ENCODE results near the gene TRIM29. TPM values are rescaled to one million over a fixed set of nuclear protein-coding genes. Genes with fewer than 3 reads are reported as not detected.
"Not testable (repeated sequence)": the region's sequence is repeated elsewhere in the genome, so short reads cannot be mapped to it uniquely, and the experiment has no call there.

The TRIM29 gene
- total and polyA plus RNA-seq, 7 donors: 0.33 to 8.5 (median 6.0) TPM

DNA sequence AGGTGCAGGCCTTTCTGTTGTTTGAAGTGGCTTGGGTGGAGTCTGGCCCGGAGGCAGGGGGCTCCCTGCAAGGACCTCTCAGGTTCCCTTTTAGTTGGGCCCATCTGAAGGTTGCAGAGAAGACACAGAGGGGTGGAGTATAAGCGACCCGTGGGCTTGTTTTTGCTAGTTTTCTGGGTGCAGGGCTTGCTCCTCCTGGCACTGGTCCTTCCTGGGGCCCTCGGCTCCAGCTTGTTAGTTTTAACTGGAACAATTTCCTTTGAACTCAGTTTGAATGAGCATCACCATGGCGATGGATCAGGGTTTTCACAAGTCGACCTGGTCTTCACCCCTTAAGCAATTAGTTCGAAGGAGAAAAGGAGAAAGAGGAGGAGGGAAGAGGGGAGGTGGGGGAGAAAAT, 44.5 kb upstream of the TRIM29 start:
- Histone ChIP-seq H3K27me3 (no peaks in the 10 kb centered on the region), H3K4me3 (no peak overlapping the region), H3K27ac (peak overlapping the region in 2 of 4 donors; percentile 75 to 77), H3K9me3 (no peaks in the 10 kb centered on the region), H3K36me3 (no peaks in the 10 kb centered on the region), H3K4me1 (peaks cover 0 to 46% (median 23%) of the 10 kb centered on the region in 4 donors)
- intact Hi-C loops (cut with DNase I): no loop called here
- peak; percentile 28 for DNase-seq
- 42 to 63% methylated on average over 7 of the region's 7 CpGs for WGBS, 2 donors
- no peak for TF ChIP-seq POLR2AphosphoS5 (IDR thresholded peaks at IDR 0.05)

DNA sequence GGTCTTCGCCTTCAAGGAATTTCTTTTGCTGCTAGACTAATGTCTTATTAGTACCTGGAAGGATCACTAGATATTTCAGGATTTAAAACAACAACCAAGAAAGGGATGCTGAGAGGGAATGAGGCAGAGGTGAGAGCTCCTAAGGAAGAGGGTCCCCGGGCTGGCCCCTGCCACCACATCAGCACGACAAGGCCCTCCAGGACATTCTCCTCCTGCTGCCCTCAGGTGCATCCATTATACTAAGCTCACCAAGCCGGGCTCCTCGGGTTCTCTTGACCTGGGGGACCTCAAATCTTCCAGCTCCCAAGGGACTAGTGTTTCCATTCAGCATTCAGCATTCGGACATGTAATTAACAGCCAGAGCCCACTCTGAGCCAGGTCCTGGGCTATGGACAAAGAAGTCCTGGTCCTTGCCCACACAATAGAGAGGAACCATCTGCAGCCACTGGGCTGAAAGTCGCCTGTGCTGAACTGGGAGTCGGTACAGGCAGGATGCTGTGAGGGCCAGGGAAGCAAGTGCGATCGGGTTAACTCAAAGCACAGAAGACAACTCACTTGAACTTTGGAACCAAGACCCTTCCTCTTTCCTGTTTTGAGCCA, 43.6 kb upstream of the TRIM29 start:
- Histone ChIP-seq H3K27ac (peak overlapping the region in 3 of 4 donors; percentile 3 to 48 (median 7)), H3K4me1 (peaks cover 0 to 37% (median 15%) of the 10 kb centered on the region in 4 donors), H3K4me3 (no peak overlapping the region), H3K27me3 (no peaks in the 10 kb centered on the region), H3K36me3 (no peaks in the 10 kb centered on the region), H3K9me3 (no peaks in the 10 kb centered on the region)
- DNase-seq: no peak
- 91 to 95% methylated on average over 10 of the region's 10 CpGs for WGBS, 2 donors
- TF ChIP-seq POLR2A (IDR thresholded peaks at IDR 0.05) (no peak), POLR2AphosphoS5 (IDR thresholded peaks at IDR 0.05) (no peak)
- intact Hi-C loops (cut with DNase I): no loop called here

DNA sequence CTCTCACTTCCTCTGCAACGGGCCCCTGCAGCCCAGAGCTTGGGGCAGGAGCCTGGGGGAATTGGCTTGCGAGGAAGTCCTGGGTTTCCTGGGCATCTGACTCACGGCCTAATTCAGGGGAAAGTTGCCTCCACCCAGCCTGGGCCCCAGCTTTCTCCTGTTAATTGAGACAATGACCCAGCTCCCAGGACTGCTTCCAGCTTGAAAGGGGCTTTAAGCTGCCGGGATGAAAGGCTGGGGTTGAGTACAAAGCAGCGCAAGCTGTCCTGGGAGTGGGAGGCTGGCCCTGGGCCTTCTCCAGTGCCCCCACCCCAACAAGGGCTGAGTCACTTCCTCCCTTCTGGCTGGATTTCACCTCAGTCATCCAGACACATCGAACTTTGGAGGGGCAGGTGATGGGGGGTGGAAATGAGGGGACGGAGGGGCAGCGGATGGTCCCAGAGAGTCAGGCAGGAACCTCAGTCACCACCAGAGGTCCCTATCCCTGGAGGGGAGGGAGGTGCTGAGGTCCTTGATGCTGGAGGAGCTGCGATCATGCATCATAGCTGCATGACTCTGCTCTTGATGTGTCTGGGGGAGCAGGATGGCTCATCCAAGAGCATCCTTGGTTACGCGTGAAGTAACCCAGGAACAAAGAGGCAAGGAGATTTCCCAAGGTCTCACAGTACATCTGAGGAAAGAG, 42.8 kb upstream of the TRIM29 start:
- Histone ChIP-seq H3K9me3 (no peaks in the 10 kb centered on the region), H3K4me3 (no peak overlapping the region), H3K27ac (peak overlapping the region in 3 of 4 donors; percentile 2 to 56 (median 48)), H3K4me1 (peaks cover 0 to 29% (median 11%) of the 10 kb centered on the region in 4 donors), H3K36me3 (no peaks in the 10 kb centered on the region), H3K27me3 (no peaks in the 10 kb centered on the region)
- intact Hi-C loops (cut with DNase I): no loop called here
- TF ChIP-seq, protein P1, sequence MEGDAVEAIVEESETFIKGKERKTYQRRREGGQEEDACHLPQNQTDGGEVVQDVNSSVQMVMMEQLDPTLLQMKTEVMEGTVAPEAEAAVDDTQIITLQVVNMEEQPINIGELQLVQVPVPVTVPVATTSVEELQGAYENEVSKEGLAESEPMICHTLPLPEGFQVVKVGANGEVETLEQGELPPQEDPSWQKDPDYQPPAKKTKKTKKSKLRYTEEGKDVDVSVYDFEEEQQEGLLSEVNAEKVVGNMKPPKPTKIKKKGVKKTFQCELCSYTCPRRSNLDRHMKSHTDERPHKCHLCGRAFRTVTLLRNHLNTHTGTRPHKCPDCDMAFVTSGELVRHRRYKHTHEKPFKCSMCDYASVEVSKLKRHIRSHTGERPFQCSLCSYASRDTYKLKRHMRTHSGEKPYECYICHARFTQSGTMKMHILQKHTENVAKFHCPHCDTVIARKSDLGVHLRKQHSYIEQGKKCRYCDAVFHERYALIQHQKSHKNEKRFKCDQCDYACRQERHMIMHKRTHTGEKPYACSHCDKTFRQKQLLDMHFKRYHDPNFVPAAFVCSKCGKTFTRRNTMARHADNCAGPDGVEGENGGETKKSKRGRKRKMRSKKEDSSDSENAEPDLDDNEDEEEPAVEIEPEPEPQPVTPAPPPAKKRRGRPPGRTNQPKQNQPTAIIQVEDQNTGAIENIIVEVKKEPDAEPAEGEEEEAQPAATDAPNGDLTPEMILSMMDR (IDR thresholded peaks at IDR 0.05): no peak
- TF ChIP-seq EP300 (IDR thresholded peaks at IDR 0.05) (no peak), POLR2A (IDR thresholded peaks at IDR 0.05) (no peak), POLR2AphosphoS5 (IDR thresholded peaks at IDR 0.05) (no peak)
- WGBS, 2 donors: 66 to 75% methylated on average over 11 of the region's 11 CpGs
- DNase-seq: peak; percentile 71

DNA sequence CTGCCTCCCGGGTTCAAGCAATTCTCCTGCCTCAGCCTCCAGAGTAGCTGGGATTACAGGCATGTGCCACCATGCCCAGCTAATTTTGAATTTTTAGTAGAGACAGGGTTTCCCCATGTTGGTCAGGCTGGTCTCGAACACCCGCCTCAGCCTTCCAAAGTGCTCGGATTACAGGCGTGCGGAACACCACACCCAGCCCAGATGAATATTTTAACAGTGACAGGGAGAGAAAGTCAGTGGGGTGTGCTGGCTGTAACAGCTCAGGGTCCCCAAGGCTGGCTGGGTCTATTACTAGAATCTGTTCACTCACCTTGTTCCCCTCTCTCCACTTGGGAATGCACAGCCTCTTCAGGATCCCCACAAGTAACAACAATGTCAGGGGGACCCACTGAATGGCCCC, 42.1 kb upstream of the TRIM29 start:
- Histone ChIP-seq H3K4me1 (peaks cover 0 to 23% (median 8%) of the 10 kb centered on the region in 4 donors), H3K27ac (peak overlapping the region in 3 of 4 donors; percentile 2 to 56 (median 48))
- H3K27me3 ChIP-seq; DNase-seq; intact Hi-C loops (cut with DNase I); H3K36me3 ChIP-seq; H3K4me3 ChIP-seq; H3K9me3 ChIP-seq: not testable (repeated sequence)
- 93 to 94% methylated on average over 6 of the region's 6 CpGs for WGBS, 2 donors

DNA sequence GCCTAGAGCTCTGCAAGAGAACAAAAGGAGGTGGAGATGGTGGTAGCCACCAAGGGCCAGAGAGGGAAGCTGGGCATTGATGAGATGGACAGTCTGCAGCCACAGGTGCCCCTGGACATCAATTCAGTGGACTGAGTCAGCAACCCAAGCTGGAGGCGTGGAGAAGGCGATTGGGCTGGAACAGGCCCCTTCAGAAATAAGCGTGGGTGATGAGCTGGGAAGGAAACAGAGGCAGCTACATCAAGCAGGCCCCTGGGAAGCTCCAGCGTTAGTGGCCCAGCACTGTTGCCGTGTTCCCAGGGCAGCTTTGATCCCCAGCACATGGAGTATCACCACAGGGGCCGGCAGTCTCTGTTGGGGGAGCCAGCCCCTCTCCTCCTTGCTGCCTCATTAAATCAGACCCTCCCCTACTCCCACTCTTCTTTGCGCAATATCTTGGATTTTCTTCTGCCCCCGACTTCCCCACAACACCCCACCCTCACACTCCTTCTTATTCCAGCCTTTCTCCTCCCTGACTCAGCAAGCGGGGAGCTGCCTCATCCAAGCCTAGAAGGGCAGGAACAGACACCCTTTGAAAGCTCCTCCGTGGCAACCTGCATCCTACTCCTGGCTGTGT, 41.3 kb upstream of the TRIM29 start:
- H3K9me3 ChIP-seq: no peaks in the 10 kb centered on the region
- intact Hi-C loops (cut with DNase I): loop anchor here (5.0 kb wide), 1 partner anchor 33 kb away; the partner anchor contains the start of gene OAF
- TF ChIP-seq POLR2AphosphoS5 (IDR thresholded peaks at IDR 0.05) (no peak), POLR2A (IDR thresholded peaks at IDR 0.05) (no peak), EP300 (IDR thresholded peaks at IDR 0.05) (no peak)
- TF ChIP-seq, protein P1 (IDR thresholded peaks at IDR 0.05): no peak
- H3K27me3 ChIP-seq: no peaks in the 10 kb centered on the region
- H3K4me1 ChIP-seq: peaks cover 0 to 19% (median 5%) of the 10 kb centered on the region in 4 donors
- no peak overlapping the region for H3K4me3 ChIP-seq
- H3K36me3 ChIP-seq: no peaks in the 10 kb centered on the region
- DNase-seq: no peak
- peak overlapping the region in 2 of 4 donors; percentile 3 to 48 for H3K27ac ChIP-seq
- WGBS, 2 donors: 86 to 88% methylated on average over 10 of the region's 10 CpGs

DNA sequence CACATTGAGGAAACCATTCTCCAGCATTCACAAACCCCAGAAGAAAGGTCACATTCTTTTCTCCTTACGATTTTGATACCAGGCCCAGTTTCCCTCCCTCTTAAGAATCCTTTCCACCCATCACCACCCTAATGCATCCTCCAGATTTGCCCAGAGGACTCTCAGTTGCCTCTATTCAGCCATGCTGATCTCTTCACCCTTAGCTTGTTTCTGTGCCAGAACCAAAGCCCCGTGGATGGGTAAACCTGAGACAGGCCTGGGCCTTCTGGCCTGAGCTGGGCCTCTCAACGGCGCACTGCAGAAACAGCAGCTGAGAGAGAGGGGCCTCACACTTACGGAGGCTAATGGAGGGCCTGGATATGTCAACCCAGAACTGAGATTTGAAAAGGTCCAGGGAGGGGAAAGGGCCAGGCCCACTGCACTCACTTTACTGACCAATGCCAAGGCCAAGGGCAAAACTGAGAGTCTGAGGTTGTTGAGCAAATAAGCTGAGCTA, 40.7 kb upstream of the TRIM29 start:
- no peak for DNase-seq

More for the DNA sequence above, 40.7 kb upstream of the TRIM29 start:
- 83 to 86% methylated on average over 5 of the region's 5 CpGs for WGBS, 2 donors
- intact Hi-C loops (cut with DNase I): loop anchor here (5.0 kb wide), 1 partner anchor 34 kb away; the partner anchor contains the start of gene OAF
- Histone ChIP-seq H3K36me3 (no peaks in the 10 kb centered on the region), H3K9me3 (no peaks in the 10 kb centered on the region), H3K27me3 (no peaks in the 10 kb centered on the region), H3K4me1 (peaks cover 0 to 19% (median 5%) of the 10 kb centered on the region in 4 donors), H3K27ac (peak overlapping the region in 2 of 4 donors; percentile 31 to 48), H3K4me3 (no peak overlapping the region)
- TF ChIP-seq POLR2AphosphoS5 (IDR thresholded peaks at IDR 0.05) (no peak), POLR2A (IDR thresholded peaks at IDR 0.05) (no peak), EP300 (IDR thresholded peaks at IDR 0.05) (no peak)
- TF ChIP-seq, protein P1 (IDR thresholded peaks at IDR 0.05): no peak
